Fibroblast of lung (primary cell): ENCODE results near the gene SLC8A3.

Source experiments
- CTCF ChIP-seq, 2 donors: IDR thresholded peaks in 1 of 2; conservative IDR thresholded peaks in 1 of 2; 1 replicate in 1 of 2; 2 replicates in 1 of 2; pipeline ENCODE4 v1.5.1; 2011 to 2012; ENCODE audit warnings: low read length in 2 of 2, control low read depth in 1 of 2, inconsistent platforms in 1 of 2, low read depth in 1 of 2, mild to moderate bottlenecking in 1 of 2
- EZH2 ChIP-seq: IDR thresholded peaks from 2 replicates; pipeline ENCODE4 v1.5.1; 2012; ENCODE audit warnings: low read length, control low read depth, mild to moderate bottlenecking; ENCODE audit errors: missing control alignments

- TF ChIP-seq CTCF (conservative IDR thresholded peaks at IDR 0.05 in 1 of 2, IDR thresholded peaks at IDR 0.05 in 1 of 2; ENCODE audit: low read depth in 1 of 2, low read length in 2 of 2), result peak; percentile 68 to 88
- no peak for TF ChIP-seq EZH2
Measured at GRCh38 chr14:70073924-70074566, 114.7 kb downstream of the SLC8A3 start.
